ENCODE measurements around the gene CHMP1B.

DNA sequence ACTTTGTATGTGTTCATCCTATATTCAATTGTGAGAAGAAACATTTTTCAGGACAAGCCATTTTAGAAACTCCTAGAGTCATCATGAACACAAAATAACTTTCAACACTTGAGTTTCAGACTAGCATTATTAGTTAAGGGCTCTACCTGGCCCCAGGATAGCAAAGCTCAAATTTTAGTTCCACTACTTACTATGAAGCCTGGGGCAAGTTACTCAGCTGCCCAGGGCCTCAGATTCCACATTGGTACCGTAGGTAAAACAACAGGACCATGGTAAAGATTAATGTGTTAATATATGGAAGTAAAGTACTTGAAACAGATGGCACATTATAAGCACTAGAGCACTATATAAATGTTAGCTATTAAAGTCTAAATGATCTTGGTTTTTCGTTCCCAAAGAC lies 37.5 kb downstream of the CHMP1B start:
- TF ChIP-seq, protein P1, sequence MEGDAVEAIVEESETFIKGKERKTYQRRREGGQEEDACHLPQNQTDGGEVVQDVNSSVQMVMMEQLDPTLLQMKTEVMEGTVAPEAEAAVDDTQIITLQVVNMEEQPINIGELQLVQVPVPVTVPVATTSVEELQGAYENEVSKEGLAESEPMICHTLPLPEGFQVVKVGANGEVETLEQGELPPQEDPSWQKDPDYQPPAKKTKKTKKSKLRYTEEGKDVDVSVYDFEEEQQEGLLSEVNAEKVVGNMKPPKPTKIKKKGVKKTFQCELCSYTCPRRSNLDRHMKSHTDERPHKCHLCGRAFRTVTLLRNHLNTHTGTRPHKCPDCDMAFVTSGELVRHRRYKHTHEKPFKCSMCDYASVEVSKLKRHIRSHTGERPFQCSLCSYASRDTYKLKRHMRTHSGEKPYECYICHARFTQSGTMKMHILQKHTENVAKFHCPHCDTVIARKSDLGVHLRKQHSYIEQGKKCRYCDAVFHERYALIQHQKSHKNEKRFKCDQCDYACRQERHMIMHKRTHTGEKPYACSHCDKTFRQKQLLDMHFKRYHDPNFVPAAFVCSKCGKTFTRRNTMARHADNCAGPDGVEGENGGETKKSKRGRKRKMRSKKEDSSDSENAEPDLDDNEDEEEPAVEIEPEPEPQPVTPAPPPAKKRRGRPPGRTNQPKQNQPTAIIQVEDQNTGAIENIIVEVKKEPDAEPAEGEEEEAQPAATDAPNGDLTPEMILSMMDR (IDR thresholded peaks at IDR 0.05; ENCODE audit: low read depth, low read length), result no peak
- no peak for TF ChIP-seq EZH2phosphoT487 (IDR thresholded peaks at IDR 0.05; ENCODE audit: low read depth)
